Bronchial epithelial cell (primary cell): Measurements from ENCODE around the gene NMB. TPM values are rescaled to one million over a fixed set of nuclear protein-coding genes. Genes with fewer than 3 reads are reported as not detected.

Experiments used
- DNase-seq: peaks from one replicate; pipeline ENCODE4 v3.0.0-alpha.2; 2010; ENCODE audit warnings: low read depth
- FAIRE-seq: peaks from 2 replicates; lab custom pipeline; 2011; peaks lifted over from hg19 to GRCh38; lab: Jason Lieb, UNC
- H3K27me3 ChIP-seq: 2 replicates; pipeline ENCODE4 v1.5.1; 2011; ENCODE audit warnings: low read length; ENCODE audit not compliant: control insufficient read depth, insufficient read depth
- H3K36me3 ChIP-seq: 2 replicates; pipeline ENCODE4 v1.5.1; 2011; ENCODE audit warnings: low read length; ENCODE audit not compliant: control insufficient read depth, insufficient read depth
- H3K4me3 ChIP-seq: 2 replicates; pipeline ENCODE4 v1.5.1; 2011; ENCODE audit warnings: mild to moderate bottlenecking, low read depth, low read length, control low read depth
- total RNA-seq: library from RNA; depleted of rRNA; stranded (reverse); fragments of >200 nt; gene quantifications from 2 replicates; pipeline ENCODE4 v1.2.1, GENCODE V29; 2014
- TF ChIP-seq, protein P1 (sequence below): IDR thresholded peaks from 2 replicates; pipeline ENCODE4 v1.5.1; 2011; ENCODE audit warnings: mild to moderate bottlenecking, moderate library complexity, low read length, control low read depth, inconsistent platforms; ENCODE audit not compliant: insufficient read depth, severe bottlenecking

The NMB gene
- total RNA-seq, 1 donor from 2014 or later, result 1.1 TPM

DNA sequence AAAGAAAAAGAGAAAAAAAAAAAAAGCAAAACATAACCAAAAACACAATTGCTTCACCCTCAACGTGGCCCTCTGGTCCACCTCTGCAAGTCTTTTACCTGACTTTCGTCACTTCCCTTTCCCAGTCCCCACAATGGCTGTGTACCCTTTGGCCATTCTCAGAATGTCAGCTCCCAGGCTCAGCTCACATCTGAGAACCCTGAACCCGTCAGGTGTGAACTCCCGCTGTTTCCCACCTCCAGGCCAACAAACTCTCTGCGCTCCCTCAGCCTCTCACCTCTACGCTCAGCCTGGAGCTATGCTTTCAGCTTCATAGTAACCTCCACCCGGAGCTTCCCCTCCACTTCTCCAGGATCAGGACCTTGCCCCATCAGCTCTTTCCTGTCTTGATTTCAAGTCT is 33.6 kb downstream of the NMB start:
- H3K27me3 ChIP-seq, result no peaks in the 10 kb centered on the region
- FAIRE-seq, result no peak

DNA sequence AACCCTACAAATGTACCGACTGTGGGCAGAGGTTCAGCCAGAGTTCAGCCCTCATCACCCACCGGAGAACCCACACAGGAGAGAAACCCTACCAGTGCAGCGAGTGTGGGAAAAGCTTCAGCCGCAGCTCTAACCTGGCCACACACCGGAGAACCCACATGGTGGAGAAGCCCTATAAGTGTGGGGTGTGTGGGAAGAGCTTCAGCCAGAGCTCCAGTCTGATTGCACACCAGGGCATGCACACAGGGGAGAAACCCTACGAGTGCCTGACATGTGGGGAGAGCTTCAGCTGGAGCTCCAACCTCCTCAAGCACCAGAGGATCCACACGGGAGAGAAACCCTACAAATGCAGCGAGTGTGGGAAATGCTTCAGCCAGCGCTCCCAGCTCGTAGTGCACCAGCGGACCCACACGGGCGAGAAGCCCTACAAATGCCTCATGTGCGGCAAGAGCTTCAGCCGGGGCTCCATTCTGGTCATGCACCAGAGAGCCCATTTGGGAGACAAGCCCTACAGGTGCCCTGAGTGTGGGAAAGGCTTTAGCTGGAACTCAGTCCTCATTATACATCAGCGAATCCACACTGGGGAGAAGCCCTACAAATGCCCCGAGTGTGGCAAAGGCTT is 36.5 kb downstream of the NMB start:
- DNase-seq (no peak), FAIRE-seq (no peak)
- TF ChIP-seq, protein P1, sequence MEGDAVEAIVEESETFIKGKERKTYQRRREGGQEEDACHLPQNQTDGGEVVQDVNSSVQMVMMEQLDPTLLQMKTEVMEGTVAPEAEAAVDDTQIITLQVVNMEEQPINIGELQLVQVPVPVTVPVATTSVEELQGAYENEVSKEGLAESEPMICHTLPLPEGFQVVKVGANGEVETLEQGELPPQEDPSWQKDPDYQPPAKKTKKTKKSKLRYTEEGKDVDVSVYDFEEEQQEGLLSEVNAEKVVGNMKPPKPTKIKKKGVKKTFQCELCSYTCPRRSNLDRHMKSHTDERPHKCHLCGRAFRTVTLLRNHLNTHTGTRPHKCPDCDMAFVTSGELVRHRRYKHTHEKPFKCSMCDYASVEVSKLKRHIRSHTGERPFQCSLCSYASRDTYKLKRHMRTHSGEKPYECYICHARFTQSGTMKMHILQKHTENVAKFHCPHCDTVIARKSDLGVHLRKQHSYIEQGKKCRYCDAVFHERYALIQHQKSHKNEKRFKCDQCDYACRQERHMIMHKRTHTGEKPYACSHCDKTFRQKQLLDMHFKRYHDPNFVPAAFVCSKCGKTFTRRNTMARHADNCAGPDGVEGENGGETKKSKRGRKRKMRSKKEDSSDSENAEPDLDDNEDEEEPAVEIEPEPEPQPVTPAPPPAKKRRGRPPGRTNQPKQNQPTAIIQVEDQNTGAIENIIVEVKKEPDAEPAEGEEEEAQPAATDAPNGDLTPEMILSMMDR, result no peak
- peaks cover 4% of the 10 kb centered on the region for H3K36me3 ChIP-seq
- H3K4me3 ChIP-seq, result no peak overlapping the region
- no peaks in the 10 kb centered on the region for H3K27me3 ChIP-seq

More for the DNA sequence above, 33.6 kb downstream of the NMB start:
- no peak overlapping the region for H3K4me3 ChIP-seq
- H3K36me3 ChIP-seq, result peaks cover 4% of the 10 kb centered on the region
- TF ChIP-seq, protein P1, result no peak
- no peak for DNase-seq

DNA sequence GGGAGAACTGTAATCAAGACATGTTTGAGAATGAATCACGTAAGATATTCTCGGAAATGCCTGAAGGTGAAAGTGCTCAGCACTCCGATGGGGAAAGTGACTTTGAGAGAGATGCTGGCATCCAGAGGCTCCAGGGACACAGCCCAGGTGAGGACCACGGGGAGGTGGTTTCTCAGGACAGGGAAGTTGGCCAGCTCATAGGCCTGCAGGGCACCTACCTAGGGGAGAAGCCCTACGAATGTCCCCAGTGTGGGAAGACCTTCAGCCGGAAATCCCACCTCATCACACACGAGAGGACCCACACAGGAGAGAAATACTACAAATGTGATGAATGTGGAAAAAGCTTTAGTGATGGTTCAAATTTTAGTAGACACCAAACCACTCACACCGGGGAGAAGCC is 37.4 kb downstream of the NMB start:
- FAIRE-seq (no peak), DNase-seq (no peak)
- Histone ChIP-seq H3K36me3 (peaks cover 4% of the 10 kb centered on the region), H3K27me3 (no peaks in the 10 kb centered on the region), H3K4me3 (no peak overlapping the region)
- TF ChIP-seq, protein P1, result no peak

DNA sequence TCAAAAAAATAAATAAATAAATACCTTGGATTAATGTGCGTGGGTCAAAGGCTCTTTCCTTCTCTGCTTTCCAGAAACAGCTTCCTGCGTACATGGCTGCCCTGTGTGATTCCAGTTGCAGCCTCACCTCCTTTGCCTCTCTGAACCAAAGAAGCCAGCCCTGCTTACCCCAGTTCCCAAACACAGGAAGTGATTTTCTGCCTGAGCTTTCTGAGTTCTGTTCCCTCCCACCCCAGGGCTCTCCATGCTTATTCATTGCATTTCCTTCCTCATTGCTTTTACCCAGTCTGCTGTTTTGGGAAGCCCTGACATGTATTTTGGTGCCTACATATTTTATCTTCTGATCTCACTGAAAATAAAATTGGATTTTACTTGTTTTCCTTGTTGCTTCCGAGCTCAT is 41.8 kb downstream of the NMB start:
- Histone ChIP-seq H3K27me3 (no peaks in the 10 kb centered on the region), H3K36me3 (peaks cover 2% of the 10 kb centered on the region), H3K4me3 (no peak overlapping the region)
- no peak for FAIRE-seq
- TF ChIP-seq, protein P1, result no peak
- no peak for DNase-seq

DNA sequence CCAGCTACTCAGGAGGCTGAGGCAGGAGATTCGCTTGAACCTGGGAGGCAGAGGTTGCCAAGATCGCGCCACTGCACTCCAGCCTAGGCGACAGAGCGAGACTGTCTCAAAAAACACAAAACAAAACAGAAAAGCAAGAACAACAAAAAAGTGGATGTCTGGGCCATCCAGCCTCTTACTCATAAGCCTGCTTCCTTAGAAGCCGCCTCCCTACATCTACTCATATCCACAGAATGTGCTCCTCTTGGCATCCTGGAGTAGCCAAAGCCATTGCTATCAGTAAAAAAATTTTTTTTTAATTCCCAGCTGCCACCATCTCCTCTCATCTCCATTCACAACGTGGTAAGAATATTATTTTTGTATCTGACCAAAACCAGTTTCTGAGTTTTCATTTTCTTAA is 46.4 kb downstream of the NMB start:
- Histone ChIP-seq H3K36me3 (no peaks in the 10 kb centered on the region), H3K27me3 (no peaks in the 10 kb centered on the region), H3K4me3 (no peak overlapping the region)
- DNase-seq, result no peak
- TF ChIP-seq, protein P1, result no peak
- no peak for FAIRE-seq
